Ramos (cell line): Measurements from ENCODE around the gene FAM241B.

Source experiments
- in situ Hi-C: fragments of 300-500 bp; cut with MboI; formaldehyde crosslinking; loops from one replicate; pipeline ENCODE4 v1.14.3; 2022; ENCODE audit warnings: low sequenced_read_pairs; ENCODE audit not compliant: unreplicated experiment

FAM241B gene

GRCh38 chr10:69646185-69647060, 16.4 kb downstream of the FAM241B start:
- in situ Hi-C loops = loop anchor here (25.0 kb wide), 1 partner anchor 409 kb away; no protein-coding TSS in a partner anchor

- in situ Hi-C loops = loop anchor here (25.0 kb wide), 1 partner anchor 410 kb away; no protein-coding TSS in a partner anchor
Measured at GRCh38 chr10:69647126-69647525, 17.1 kb downstream of the FAM241B start.

GRCh38 chr10:69647819-69648218, 17.8 kb downstream of the FAM241B start:
- in situ Hi-C loops = loop anchor here (25.0 kb wide), 1 partner anchor 411 kb away; no protein-coding TSS in a partner anchor

GRCh38 chr10:69648461-69648860, 18.4 kb downstream of the FAM241B start:
- in situ Hi-C loops = loop anchor here (25.0 kb wide), 1 partner anchor 411 kb away; no protein-coding TSS in a partner anchor

- in situ Hi-C loops = loop anchor here (25.0 kb wide), 1 partner anchor 413 kb away; no protein-coding TSS in a partner anchor
Measured at GRCh38 chr10:69649786-69650550, 19.9 kb downstream of the FAM241B start.

- in situ Hi-C loops = no loop called here
Measured at GRCh38 chr10:69650589-69651261, 20.7 kb downstream of the FAM241B start.

- in situ Hi-C loops = no loop called here
Measured at GRCh38 chr10:69651362-69651761, 21.3 kb downstream of the FAM241B start.

- in situ Hi-C loops = no loop called here
Measured at GRCh38 chr10:69652111-69652856, 22.2 kb downstream of the FAM241B start.

- in situ Hi-C loops = no loop called here
Measured at GRCh38 chr10:69652857-69653199, 22.8 kb downstream of the FAM241B start.

GRCh38 chr10:69653561-69653960, 23.5 kb downstream of the FAM241B start:
- in situ Hi-C loops = no loop called here

GRCh38 chr10:69655124-69655867, 25.2 kb downstream of the FAM241B start:
- in situ Hi-C loops = no loop called here

- in situ Hi-C loops = no loop called here
Measured at GRCh38 chr10:69655868-69656555, 26.0 kb downstream of the FAM241B start.

GRCh38 chr10:69656742-69657269, 26.8 kb downstream of the FAM241B start:
- in situ Hi-C loops = no loop called here

- in situ Hi-C loops = no loop called here
Measured at GRCh38 chr10:69657430-69657829, 27.4 kb downstream of the FAM241B start.

- in situ Hi-C loops = no loop called here
Measured at GRCh38 chr10:69657866-69658265, 27.8 kb downstream of the FAM241B start.

- in situ Hi-C loops = no loop called here
Measured at GRCh38 chr10:69659241-69660038, 29.4 kb downstream of the FAM241B start.

- in situ Hi-C loops = no loop called here
Measured at GRCh38 chr10:69660296-69660695, 30.2 kb downstream of the FAM241B start.
